Skin of body (tissue), 2 donors: ENCODE data around the gene EXOG. TPM values are rescaled to one million over a fixed set of nuclear protein-coding genes. Genes with fewer than 3 reads are reported as not detected.

ENCODE experiments used
- DNase-seq: peaks from one replicate; lab custom pipeline; 2025; lab: John Stamatoyannopoulos, UW
- total RNA-seq: library from RNA; depleted of rRNA; stranded (reverse); fragments of >200 nt; gene quantifications from one replicate; pipeline ENCODE4 v1.2.3, GENCODE V29; 2014

EXOG gene
- total RNA-seq, 1 donor from 2014 or later, result 11.0 TPM

GRCh38 chr3:38473229-38473628, 22.9 kb upstream of the EXOG start:
- DNase-seq, result no peak

GRCh38 chr3:38474928-38475605, 21.1 kb upstream of the EXOG start:
- DNase-seq, result no peak

GRCh38 chr3:38475716-38476115, 20.4 kb upstream of the EXOG start:
- DNase-seq, result no peak

- no peak for DNase-seq
These were observed 19.9 kb upstream of the EXOG start for GRCh38 chr3:38476157-38476756.

GRCh38 chr3:38477057-38477820, 18.9 kb upstream of the EXOG start:
- no peak for DNase-seq

GRCh38 chr3:38477839-38478450, 18.2 kb upstream of the EXOG start:
- no peak for DNase-seq

GRCh38 chr3:38478901-38479300, 17.2 kb upstream of the EXOG start:
- no peak for DNase-seq

- DNase-seq, result peak; percentile 8
These were observed 16.6 kb upstream of the EXOG start for GRCh38 chr3:38479431-38480092.

- DNase-seq, result no peak
These were observed 16.1 kb upstream of the EXOG start for GRCh38 chr3:38480093-38480445.

GRCh38 chr3:38480930-38481329, 15.2 kb upstream of the EXOG start:
- no peak for DNase-seq

- DNase-seq, result no peak
These were observed 13.2 kb upstream of the EXOG start for GRCh38 chr3:38482951-38483350.

- no peak for DNase-seq
These were observed 8.8 kb upstream of the EXOG start for GRCh38 chr3:38487323-38487722.

- no peak for DNase-seq
These were observed 7.2 kb upstream of the EXOG start for GRCh38 chr3:38488949-38489348.

GRCh38 chr3:38489766-38490165, 6.4 kb upstream of the EXOG start:
- no peak for DNase-seq

GRCh38 chr3:38490281-38491030, 5.7 kb upstream of the EXOG start:
- peak; percentile 33 for DNase-seq

GRCh38 chr3:38491215-38491614, 4.9 kb upstream of the EXOG start:
- no peak for DNase-seq

- no peak for DNase-seq
These were observed 3.1 kb upstream of the EXOG start for GRCh38 chr3:38493031-38493430.

- DNase-seq, result no peak
These were observed 891 bp downstream of the EXOG start for GRCh38 chr3:38497031-38497430.

- DNase-seq, result no peak
These were observed 4.7 kb downstream of the EXOG start for GRCh38 chr3:38500688-38501417.

GRCh38 chr3:38507120-38507519, 11.0 kb downstream of the EXOG start:
- DNase-seq, result no peak
